CD1c-positive myeloid dendritic cell (primary cell): Measurements from ENCODE around the gene GCNT4.
A peak's percentile ranks its signal among the peaks of the same experiment; 100 is the strongest.
"Not testable (repeated sequence)": the region's sequence is repeated elsewhere in the genome, so short reads cannot be mapped to it uniquely, and the experiment has no call there.

ENCODE experiments used
- DNase-seq: peaks from one replicate; pipeline ENCODE4 v3.0.0-alpha.2; 2016; ENCODE audit errors: extremely low spot score

Gene GCNT4, protein sequence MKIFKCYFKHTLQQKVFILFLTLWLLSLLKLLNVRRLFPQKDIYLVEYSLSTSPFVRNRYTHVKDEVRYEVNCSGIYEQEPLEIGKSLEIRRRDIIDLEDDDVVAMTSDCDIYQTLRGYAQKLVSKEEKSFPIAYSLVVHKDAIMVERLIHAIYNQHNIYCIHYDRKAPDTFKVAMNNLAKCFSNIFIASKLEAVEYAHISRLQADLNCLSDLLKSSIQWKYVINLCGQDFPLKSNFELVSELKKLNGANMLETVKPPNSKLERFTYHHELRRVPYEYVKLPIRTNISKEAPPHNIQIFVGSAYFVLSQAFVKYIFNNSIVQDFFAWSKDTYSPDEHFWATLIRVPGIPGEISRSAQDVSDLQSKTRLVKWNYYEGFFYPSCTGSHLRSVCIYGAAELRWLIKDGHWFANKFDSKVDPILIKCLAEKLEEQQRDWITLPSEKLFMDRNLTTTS

GRCh38 chr5:75052192-75053053, at the start of gene GCNT4:
Gene GCNT4, minus strand, starts transcription at chr5:75052558. Its CDS starts 22,521 bp downstream, at chr5:75030037.
- peak; percentile 52 for DNase-seq

GRCh38 chr5:75095956-75096355, 43.6 kb upstream of the GCNT4 start:
- not testable (repeated sequence) for DNase-seq

DNA sequence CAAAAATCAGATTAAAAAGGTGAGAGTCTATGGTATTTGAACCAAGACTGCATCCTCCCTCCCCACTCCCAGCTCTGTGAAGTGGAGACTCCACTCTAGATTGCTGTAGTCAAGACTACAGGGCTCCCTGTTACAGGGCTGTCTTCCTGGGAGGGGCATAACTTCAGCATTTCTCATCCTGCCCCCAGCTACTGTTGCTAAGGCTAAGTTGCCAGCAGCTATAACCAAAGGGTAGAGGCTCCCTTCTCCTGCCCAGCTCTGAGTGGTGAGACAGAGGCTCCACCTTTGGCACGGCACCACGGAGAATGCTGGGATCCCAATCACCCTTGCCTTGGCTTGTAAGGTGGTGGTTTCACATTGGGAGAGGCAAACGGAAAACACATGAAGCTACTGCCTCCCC, 39.2 kb upstream of the GCNT4 start:
- DNase-seq = no peak

DNA sequence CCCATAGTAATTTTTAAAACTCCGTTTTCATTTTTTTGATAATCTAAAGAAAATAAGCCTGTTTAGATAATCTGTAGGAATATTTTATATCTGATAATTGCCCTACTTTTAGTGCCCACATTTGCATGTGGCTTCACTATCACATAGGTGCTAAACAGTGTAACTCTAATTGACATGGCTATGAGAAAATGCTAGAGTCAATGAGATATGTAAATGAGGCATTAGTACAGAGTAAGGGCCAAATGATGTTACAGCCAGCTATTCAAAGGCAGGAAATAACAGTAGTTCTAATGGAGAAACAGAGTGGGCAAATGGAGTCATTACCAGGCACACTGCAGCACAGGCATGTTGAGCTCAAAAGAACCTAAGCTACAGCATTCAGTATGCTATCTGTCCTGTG, 37.3 kb upstream of the GCNT4 start:
- DNase-seq = no peak

- no peak for DNase-seq
These were observed 36.8 kb upstream of the GCNT4 start for GRCh38 chr5:75089137-75089536.

- no peak for DNase-seq
These were observed 36.3 kb upstream of the GCNT4 start for GRCh38 chr5:75088648-75089047.

DNA sequence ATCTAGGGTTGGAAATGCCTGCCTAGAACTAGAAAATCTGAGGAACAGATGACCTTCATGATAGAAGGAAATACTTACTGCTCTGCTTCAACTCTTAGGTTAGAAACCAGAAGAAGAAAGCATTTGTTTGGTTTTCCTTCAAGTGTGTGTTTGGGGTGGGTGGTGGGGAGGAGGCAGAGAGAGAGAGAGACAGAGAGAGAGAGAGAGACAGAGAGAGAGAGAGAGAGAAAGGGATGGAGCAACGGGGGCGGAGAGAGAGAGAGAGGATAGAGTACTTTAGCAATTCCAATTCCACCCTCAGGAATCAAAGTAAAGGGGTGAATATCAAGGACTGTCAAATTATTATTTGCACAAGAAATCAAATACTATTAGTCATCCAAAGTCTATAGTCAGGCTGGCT, 29.2 kb upstream of the GCNT4 start:
- DNase-seq = no peak

- DNase-seq = not testable (repeated sequence)
These were observed 27.0 kb upstream of the GCNT4 start for GRCh38 chr5:75079346-75079745.

- no peak for DNase-seq
These were observed 25.7 kb upstream of the GCNT4 start for GRCh38 chr5:75078027-75078426.

GRCh38 chr5:75072061-75072460, 19.7 kb upstream of the GCNT4 start:
- DNase-seq = no peak

- no peak for DNase-seq
These were observed 18.7 kb upstream of the GCNT4 start for GRCh38 chr5:75071100-75071499.

- DNase-seq = no peak
These were observed 15.1 kb upstream of the GCNT4 start for GRCh38 chr5:75067434-75067833.

DNA sequence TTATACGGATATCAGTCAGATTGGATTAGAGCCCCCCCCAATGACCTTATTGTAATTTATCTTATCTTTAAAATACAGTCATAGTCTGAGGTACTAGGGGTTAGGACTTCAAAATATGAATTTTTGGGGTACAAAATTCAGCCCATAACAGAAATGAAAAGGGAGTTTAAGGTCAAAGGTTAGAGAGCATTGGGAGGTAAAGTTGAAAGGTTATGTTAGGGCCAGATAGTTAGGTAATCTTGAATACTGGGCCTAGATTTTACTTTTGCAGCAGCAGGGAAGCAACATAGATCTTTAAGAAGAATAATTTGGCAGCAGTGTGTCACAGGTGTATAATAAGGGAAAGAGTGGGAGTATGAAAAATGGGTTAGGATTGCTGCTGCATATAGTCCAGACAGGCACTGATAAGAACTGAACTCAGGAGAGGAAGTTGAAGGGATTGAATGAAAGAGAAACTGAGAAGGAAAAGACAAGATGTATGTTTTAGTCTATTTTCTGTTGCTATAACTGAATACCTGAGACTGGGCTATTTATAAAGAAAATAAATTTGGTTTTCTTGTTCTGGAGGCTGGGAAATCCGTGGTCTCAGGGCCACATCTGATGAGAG, 10.7 kb upstream of the GCNT4 start:
- DNase-seq = no peak

DNA sequence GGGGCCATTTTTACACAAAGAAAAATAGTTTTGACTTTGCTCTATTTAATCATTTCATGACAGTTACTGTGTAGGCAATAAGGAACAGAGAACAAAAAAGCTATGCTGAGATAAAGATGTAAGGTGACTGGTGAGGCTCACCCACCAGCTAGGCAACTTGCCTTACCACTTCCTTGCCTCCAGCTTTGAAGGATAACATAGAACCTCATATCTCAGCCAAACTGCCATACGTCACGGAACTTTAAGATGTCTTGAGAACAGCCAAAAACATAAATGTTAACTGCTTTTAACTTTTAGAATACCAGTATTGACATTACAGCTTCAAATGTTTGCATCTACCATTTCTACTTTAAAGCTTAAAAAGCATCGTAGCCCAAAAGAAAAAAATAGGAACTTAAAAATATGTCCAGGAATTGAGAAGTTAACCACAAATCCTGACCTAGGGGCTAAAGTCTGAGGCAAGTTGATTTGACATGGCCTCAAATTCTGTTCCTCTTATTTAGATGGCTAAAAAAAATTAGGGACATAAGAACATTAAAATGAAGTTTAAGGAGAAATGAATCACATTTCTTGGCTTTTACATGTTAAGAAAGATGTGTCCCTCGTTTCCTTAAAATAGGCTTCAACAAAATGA, 7.7 kb upstream of the GCNT4 start:
- peak; percentile 39 for DNase-seq

DNA sequence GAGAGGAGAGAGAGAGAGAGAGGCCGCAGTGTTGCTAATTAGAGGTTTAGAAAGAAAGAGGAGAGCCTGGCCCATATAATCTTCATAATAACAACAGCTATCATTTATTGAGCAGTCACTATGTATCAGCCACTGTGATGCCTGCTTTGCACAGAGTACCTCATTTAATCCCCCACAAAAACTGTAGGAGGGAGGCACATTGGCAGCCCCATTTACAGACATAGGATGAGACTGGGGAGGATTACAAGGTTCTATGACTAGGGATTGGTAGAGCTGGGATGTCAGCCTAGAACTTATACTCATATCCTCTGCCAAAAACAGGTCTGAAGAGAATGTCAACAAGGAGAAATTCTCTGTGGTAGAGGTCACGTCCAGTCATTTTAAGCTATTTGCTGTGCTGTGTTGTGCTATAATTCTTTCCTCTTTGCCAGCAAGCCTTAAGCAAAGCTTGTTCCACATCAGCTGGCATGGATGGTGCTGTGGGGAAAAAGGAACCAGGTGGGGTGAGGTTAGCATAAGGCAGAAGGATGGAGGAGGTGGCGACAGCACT, 6.7 kb upstream of the GCNT4 start:
- no peak for DNase-seq

GRCh38 chr5:75057561-75057960, 5.2 kb upstream of the GCNT4 start:
- no peak for DNase-seq

GRCh38 chr5:75055727-75056144, 3.4 kb upstream of the GCNT4 start:
- no peak for DNase-seq

DNA sequence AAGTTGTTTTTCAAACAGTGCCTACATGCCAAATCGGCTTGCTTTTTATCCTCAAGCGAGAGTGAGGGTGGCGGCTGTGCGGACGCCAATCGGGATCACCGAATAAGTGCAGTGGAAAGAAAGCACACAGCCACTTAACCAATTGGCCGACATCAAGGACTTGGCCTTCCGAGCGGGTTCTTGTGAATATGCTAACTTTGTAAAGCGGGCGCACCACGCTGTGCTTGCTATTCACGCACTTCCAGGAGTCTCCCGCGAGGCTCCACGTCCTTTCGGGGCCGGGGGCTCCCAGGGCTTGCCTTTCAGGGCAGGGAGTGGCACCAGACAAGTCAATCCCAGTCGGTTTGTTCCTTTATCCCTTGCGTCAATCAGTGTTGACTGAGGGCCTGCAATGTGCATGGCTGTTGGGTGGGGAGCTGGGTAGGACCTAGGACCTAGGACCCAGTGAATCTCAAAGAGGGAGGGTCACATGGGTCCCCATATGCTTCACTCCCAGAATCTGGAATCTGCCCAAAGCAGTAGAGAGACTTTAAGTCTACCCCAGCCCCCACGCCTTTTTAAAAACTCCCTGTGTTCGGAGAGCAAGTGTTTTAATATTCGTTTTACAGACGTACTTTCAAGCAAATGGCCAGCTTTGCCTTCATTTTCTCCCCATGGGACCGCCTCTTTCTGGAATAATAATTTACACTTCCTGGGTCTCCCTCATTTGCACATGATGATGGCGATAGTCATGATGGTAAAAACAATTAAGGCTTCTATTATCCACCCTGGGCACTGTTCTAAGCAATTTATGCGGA, 2.0 kb upstream of the GCNT4 start:
- DNase-seq = no peak

GRCh38 chr5:75053304-75054133, 1.2 kb upstream of the GCNT4 start:
- peak; percentile 71 for DNase-seq

GRCh38 chr5:75053054-75053303, 621 bp upstream of the GCNT4 start:
- DNase-seq = no peak
